ENCODE measurements around the gene SOX4. TPM values are rescaled to one million over a fixed set of nuclear protein-coding genes. Genes with fewer than 3 reads are reported as not detected.

The SOX4 gene
- total and polyA plus RNA-seq, 2 donors (not counting 3 experiments of a cell fraction or from before 2014, with no cell fraction given), result 20.4 to 121 TPM

DNA sequence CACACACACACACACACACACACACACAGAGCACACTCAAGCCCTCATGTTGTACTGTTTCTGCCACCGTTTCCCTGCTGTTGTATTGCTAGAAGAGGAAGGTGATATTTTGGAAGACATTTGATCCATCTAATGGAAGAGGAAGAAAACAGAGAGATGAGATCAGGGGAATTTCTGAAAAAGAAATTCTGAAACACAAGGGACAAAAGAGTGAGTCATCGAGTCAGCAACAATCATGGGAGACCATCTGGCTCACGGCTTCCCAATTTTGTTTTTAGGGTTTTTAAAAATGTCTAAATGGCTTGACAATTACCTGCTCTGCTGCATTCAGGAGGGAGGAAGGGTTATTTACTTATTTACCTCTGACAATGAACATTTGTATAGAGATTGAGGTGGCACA is 22.0 kb downstream of the SOX4 start:
- peak overlapping the region; percentile 87 for H3K27ac ChIP-seq (ENCODE audit: insufficient read depth, low read depth, low read length)

More for the DNA sequence above, 22.0 kb downstream of the SOX4 start:
- H4K20me1 ChIP-seq (replicated peaks; ENCODE audit: control insufficient read depth, extremely low read depth, insufficient read depth, low read length), result no peaks in the 10 kb centered on the region
- no peaks in the 10 kb centered on the region for H3K9me1 ChIP-seq (replicated peaks; ENCODE audit: control insufficient read depth, extremely low read depth, insufficient read depth, low read length)
- DNase-seq (ENCODE audit: low read depth, low spot score) (peak; percentile 89), FAIRE-seq (peak; percentile 82)
- H3K79me2 ChIP-seq (ENCODE audit: control insufficient read depth, insufficient read depth, low read length), result no peaks in the 10 kb centered on the region
- TF ChIP-seq, protein P1, sequence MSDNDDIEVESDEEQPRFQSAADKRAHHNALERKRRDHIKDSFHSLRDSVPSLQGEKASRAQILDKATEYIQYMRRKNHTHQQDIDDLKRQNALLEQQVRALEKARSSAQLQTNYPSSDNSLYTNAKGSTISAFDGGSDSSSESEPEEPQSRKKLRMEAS (IDR thresholded peaks at IDR 0.05; ENCODE audit: insufficient read depth, insufficient read length), result no peak
- peak; percentile 97 for TF ChIP-seq JUN (IDR thresholded peaks at IDR 0.05; ENCODE audit: borderline replicate concordance, insufficient read depth, insufficient read length, low read depth)
- no peak for TF ChIP-seq POLR2A (IDR thresholded peaks at IDR 0.05; ENCODE audit: low read depth, low read length)
- peak; percentile 60 for TF ChIP-seq FOS (IDR thresholded peaks at IDR 0.05; ENCODE audit: borderline replicate concordance, insufficient read depth, low read length)
- TF ChIP-seq GATA2 (IDR thresholded peaks at IDR 0.05; ENCODE audit: insufficient read depth, insufficient read length, low read depth, low read length), result no peak
- TF ChIP-seq MYC (IDR thresholded peaks at IDR 0.05; ENCODE audit: low read depth, low read length), result no peak
- no peak for TF ChIP-seq POLR2AphosphoS5 (IDR thresholded peaks at IDR 0.05; ENCODE audit: insufficient read depth, low read depth, low read length)
- TF ChIP-seq, protein P2, sequence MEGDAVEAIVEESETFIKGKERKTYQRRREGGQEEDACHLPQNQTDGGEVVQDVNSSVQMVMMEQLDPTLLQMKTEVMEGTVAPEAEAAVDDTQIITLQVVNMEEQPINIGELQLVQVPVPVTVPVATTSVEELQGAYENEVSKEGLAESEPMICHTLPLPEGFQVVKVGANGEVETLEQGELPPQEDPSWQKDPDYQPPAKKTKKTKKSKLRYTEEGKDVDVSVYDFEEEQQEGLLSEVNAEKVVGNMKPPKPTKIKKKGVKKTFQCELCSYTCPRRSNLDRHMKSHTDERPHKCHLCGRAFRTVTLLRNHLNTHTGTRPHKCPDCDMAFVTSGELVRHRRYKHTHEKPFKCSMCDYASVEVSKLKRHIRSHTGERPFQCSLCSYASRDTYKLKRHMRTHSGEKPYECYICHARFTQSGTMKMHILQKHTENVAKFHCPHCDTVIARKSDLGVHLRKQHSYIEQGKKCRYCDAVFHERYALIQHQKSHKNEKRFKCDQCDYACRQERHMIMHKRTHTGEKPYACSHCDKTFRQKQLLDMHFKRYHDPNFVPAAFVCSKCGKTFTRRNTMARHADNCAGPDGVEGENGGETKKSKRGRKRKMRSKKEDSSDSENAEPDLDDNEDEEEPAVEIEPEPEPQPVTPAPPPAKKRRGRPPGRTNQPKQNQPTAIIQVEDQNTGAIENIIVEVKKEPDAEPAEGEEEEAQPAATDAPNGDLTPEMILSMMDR (IDR thresholded peaks at IDR 0.05; ENCODE audit: extremely low read depth in 1 of 2, insufficient read depth in 1 of 2, low read depth in 1 of 2, low read length in 2 of 2), result no peak
- TF ChIP-seq EZH2 (IDR thresholded peaks at IDR 0.05; ENCODE audit: borderline replicate concordance, low read depth, low read length, severe bottlenecking), result no peak
- BruUV-seq (replicated peaks), result no TSS peak
- POLR2A ChIA-PET, result no interaction called here
- H3K4me1 ChIP-seq (ENCODE audit: control insufficient read depth, extremely low read depth, insufficient read depth, low read length), result peaks cover 20% of the 10 kb centered on the region
- H3K9ac ChIP-seq (replicated peaks; ENCODE audit: extremely low read depth, insufficient read depth, low read length), result peak overlapping the region; percentile 64
- H3K4me2 ChIP-seq (ENCODE audit: insufficient read depth, low read length), result peak overlapping the region; percentile 40
- intact Hi-C loops (cut with micrococcal nuclease), result loop anchor here (1.0 to 5.0 kb wide), 4 partner anchors 19 to 232 kb away; no protein-coding TSS in a partner anchor
- H3K36me3 ChIP-seq (ENCODE audit: control insufficient read depth in 2 of 2, extremely low read depth in 1 of 2, insufficient read depth in 2 of 2, low read length in 2 of 2), result no peaks in the 10 kb centered on the region
- no peaks in the 10 kb centered on the region for H3K27me3 ChIP-seq (ENCODE audit: control insufficient read depth in 2 of 2, insufficient read depth in 2 of 2, low read length in 2 of 2)
- H3K9me3 ChIP-seq (replicated peaks; ENCODE audit: control insufficient read depth, insufficient read depth, low read length), result no peaks in the 10 kb centered on the region
- peak overlapping the region; percentile 1 for H2AFZ ChIP-seq (ENCODE audit: low read depth, low read length)
- CTCF ChIA-PET, result interaction anchor here (1.0 kb wide), 1 partner anchor 22 kb away, joined by 3 read pairs; the partner anchor contains the start of gene SOX4
- dilution Hi-C loops (cut with MboI; ENCODE audit: extremely low pct_ligation_motif_present, low sequenced_read_pairs), result no loop called here
- no peak overlapping the region for H3K4me3 ChIP-seq (replicated peaks in 1 of 3; ENCODE audit: insufficient read depth in 1 of 3, low read depth in 1 of 3, low read length in 3 of 3)

Data from endothelial cell of umbilical vein (primary cell).